ENCODE results near the gene ACACB. TPM values are rescaled to one million over a fixed set of nuclear protein-coding genes. Genes with fewer than 3 reads are reported as not detected.

ACACB gene
- total RNA-seq, 4 donors from 2014 or later, result 56.0 to 179 (median 152) TPM

GRCh38 chr12:109178532-109178931 lies 62.1 kb downstream of the ACACB start:
- no peak for DNase-seq
- no peaks in the 10 kb centered on the region for H3K9me3 ChIP-seq
- no peak overlapping the region for H3K27ac ChIP-seq
- no peak overlapping the region for H3K4me3 ChIP-seq
- peaks cover 0 to 74% (median 0%) of the 10 kb centered on the region in 3 donors for H3K36me3 ChIP-seq
- no peaks in the 10 kb centered on the region for H3K4me1 ChIP-seq
- TF ChIP-seq POLR2A (IDR thresholded peaks at IDR 0.05), result no peak
- TF ChIP-seq, protein P1, sequence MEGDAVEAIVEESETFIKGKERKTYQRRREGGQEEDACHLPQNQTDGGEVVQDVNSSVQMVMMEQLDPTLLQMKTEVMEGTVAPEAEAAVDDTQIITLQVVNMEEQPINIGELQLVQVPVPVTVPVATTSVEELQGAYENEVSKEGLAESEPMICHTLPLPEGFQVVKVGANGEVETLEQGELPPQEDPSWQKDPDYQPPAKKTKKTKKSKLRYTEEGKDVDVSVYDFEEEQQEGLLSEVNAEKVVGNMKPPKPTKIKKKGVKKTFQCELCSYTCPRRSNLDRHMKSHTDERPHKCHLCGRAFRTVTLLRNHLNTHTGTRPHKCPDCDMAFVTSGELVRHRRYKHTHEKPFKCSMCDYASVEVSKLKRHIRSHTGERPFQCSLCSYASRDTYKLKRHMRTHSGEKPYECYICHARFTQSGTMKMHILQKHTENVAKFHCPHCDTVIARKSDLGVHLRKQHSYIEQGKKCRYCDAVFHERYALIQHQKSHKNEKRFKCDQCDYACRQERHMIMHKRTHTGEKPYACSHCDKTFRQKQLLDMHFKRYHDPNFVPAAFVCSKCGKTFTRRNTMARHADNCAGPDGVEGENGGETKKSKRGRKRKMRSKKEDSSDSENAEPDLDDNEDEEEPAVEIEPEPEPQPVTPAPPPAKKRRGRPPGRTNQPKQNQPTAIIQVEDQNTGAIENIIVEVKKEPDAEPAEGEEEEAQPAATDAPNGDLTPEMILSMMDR (IDR thresholded peaks at IDR 0.05), result no peak
- H3K27me3 ChIP-seq, result no peaks in the 10 kb centered on the region

DNA sequence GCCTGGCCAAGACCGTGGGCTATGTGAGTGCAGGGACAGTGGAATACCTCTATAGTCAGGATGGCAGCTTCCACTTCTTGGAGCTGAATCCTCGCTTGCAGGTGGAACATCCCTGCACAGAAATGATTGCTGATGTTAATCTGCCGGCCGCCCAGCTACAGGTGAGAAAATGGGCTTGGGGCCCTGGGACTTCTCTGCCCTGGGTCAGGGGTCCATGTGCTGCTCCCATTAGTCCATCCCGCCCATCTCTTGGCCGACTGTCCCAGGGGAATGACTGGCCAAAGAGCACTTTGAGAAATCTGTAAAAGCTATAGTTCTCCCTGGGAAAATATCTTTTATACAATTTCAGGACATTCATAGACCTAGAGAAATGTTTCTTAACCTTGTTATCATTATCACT lies 63.5 kb downstream of the ACACB start:
- no peaks in the 10 kb centered on the region for H3K27me3 ChIP-seq
- H3K4me3 ChIP-seq, result no peak overlapping the region
- peaks cover 0 to 67% (median 0%) of the 10 kb centered on the region in 3 donors for H3K36me3 ChIP-seq
- TF ChIP-seq, protein P1 (IDR thresholded peaks at IDR 0.05), result no peak
- TF ChIP-seq POLR2A (IDR thresholded peaks at IDR 0.05), result no peak
- no peak overlapping the region for H3K27ac ChIP-seq
- H3K4me1 ChIP-seq, result no peaks in the 10 kb centered on the region
- H3K9me3 ChIP-seq, result no peaks in the 10 kb centered on the region
- DNase-seq, result no peak

DNA sequence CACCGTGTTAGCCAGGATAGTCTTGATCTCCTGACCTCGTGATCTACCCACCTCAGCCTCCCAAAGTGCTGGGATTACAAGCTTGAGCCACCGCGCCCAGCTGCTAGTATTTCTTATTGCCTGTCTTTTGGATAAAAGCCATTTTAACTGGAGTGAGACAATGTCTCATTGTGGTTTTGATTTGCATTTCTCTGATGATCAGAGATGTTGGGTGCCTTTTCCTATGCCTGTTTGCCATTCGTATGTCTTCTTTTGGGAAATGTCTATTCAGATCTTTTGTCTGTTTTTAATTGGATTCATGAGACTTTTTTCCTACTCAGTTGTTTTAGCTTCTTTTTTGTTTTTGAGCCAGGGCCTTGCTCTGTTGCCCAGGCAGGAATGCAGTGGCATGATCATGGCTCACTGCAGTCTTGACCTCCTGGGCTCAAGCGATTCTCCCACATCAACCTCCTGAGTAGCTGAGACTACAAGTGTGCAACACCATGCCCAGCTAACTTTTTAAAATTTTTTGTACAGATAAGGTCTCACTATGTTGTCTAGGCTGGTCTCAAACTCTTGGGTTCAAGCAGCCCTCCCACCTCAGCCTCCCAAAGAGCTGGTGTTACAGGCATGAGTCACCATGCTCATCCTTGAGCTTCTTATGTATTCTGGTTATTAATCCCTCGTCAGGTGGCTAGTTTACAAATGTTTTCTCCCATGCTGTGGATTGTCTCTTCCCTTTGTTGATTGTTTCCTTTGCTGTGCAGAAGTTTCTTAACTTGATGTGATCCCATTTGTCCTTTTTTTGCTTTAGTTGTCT lies 65.9 kb downstream of the ACACB start:
- Histone ChIP-seq H3K4me3 (no peak overlapping the region), H3K36me3 (peaks cover 0 to 74% (median 0%) of the 10 kb centered on the region in 3 donors), H3K27me3 (no peaks in the 10 kb centered on the region), H3K4me1 (no peaks in the 10 kb centered on the region), H3K9me3 (no peaks in the 10 kb centered on the region), H3K27ac (no peak overlapping the region)
- DNase-seq, result no peak
- no peak for TF ChIP-seq POLR2A (IDR thresholded peaks at IDR 0.05)
- TF ChIP-seq, protein P1 (IDR thresholded peaks at IDR 0.05), result no peak

- Histone ChIP-seq H3K36me3 (peaks cover 0 to 81% (median 0%) of the 10 kb centered on the region in 3 donors), H3K4me3 (no peak overlapping the region), H3K9me3 (no peaks in the 10 kb centered on the region), H3K4me1 (no peaks in the 10 kb centered on the region), H3K27ac (no peak overlapping the region), H3K27me3 (no peaks in the 10 kb centered on the region)
- DNase-seq, result no peak
- TF ChIP-seq, protein P1 (IDR thresholded peaks at IDR 0.05), result no peak
- TF ChIP-seq POLR2A (IDR thresholded peaks at IDR 0.05), result no peak
Measured at GRCh38 chr12:109185441-109185840, 69.1 kb downstream of the ACACB start.

- H3K36me3 ChIP-seq, result peaks cover 0 to 83% (median 0%) of the 10 kb centered on the region in 3 donors
- H3K9me3 ChIP-seq, result no peaks in the 10 kb centered on the region
- DNase-seq, result no peak
- no peak overlapping the region for H3K27ac ChIP-seq
- H3K4me1 ChIP-seq, result no peaks in the 10 kb centered on the region
- TF ChIP-seq POLR2A (IDR thresholded peaks at IDR 0.05), result no peak
- no peak overlapping the region for H3K4me3 ChIP-seq
- H3K27me3 ChIP-seq, result no peaks in the 10 kb centered on the region
Measured at GRCh38 chr12:109186993-109187653, 70.7 kb downstream of the ACACB start.

DNA sequence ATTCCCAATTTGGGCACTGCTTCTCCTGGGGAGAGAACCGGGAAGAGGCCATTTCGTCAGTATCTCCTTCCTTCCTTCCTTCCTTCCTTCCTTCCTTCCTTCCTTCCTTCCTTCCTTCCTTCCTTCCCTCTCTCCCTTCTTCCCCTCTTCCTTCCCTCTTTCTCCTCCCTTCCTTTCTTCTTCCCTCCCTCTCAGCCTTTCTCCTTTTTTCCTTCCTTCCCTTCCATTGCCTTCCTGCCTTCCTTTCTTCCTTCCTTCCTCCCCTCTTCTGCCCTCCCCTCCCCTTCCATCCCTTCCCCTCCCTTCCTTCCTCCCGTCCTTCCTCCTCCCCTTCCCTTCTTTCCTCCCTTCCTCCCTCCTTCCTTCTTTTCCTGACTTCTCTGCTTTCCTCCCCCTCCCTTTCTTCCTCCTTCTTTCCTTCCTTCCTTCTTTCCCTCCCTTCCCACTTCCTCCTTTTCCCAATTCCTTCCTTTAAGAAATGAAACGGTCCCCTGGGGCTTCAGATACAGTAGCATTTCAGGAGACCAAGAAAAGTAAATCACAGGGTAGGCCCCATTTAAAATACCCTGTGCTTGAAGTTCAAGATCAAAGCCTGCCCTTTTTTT lies 71.8 kb downstream of the ACACB start:
- no peak for TF ChIP-seq POLR2A (IDR thresholded peaks at IDR 0.05)
- TF ChIP-seq, protein P1 (IDR thresholded peaks at IDR 0.05), result no peak
- Histone ChIP-seq H3K4me3 (no peak overlapping the region), H3K4me1 (no peaks in the 10 kb centered on the region), H3K9me3 (no peaks in the 10 kb centered on the region), H3K27ac (no peak overlapping the region), H3K27me3 (no peaks in the 10 kb centered on the region), H3K36me3 (peaks cover 0 to 86% (median 0%) of the 10 kb centered on the region in 3 donors)
- DNase-seq, result no peak

All from Peyer's patch (tissue), 4 donors.